GM23338 (cell line): ENCODE data around the gene ACRBP. TPM values are rescaled to one million over a fixed set of nuclear protein-coding genes. Genes with fewer than 3 reads are reported as not detected.

Source experiments
- ATAC-seq: fragments of 200-7000 bp; cut with Tn5 transposase; 3 replicates; pipeline ENCODE4 v1.9.1; 2020
- DNase-seq: peaks from one replicate; pipeline ENCODE4 v3.0.0-alpha.2; 2015; ENCODE audit warnings: low spot score
- H2AFZ ChIP-seq: fragments of 200-600 bp; sonication (generic); 2 replicates; pipeline ENCODE4 v1.8.0; 2016; ENCODE audit warnings: antibody characterized with exemption, mild to moderate bottlenecking, moderate library complexity
- H3F3A ChIP-seq: fragments of 200-600 bp; sonication (generic); replicated peaks from 2 replicates; pipeline ENCODE4 v1.8.0; 2017; ENCODE audit warnings: antibody characterized with exemption, mixed run types, low read depth
- H3K27ac ChIP-seq: fragments of 200-600 bp; sonication (generic); 2 replicates; pipeline ENCODE4 v1.6.1; 2016; ENCODE audit warnings: low read depth
- H3K27me3 ChIP-seq: fragments of 200-600 bp; sonication (generic); 2 replicates; pipeline ENCODE4 v1.8.0; 2016; ENCODE audit warnings: mild to moderate bottlenecking, mixed run types, moderate library complexity; ENCODE audit not compliant: insufficient read depth
- H3K36me3 ChIP-seq: fragments of 200-600 bp; sonication (generic); 2 replicates; pipeline ENCODE4 v1.8.0; 2016; ENCODE audit warnings: mild to moderate bottlenecking; ENCODE audit not compliant: insufficient read depth
- H3K4me1 ChIP-seq: fragments of 200-600 bp; sonication (generic); 2 replicates; pipeline ENCODE4 v1.8.0; 2016; ENCODE audit warnings: mild to moderate bottlenecking, moderate library complexity; ENCODE audit not compliant: insufficient read depth
- H3K4me2 ChIP-seq: fragments of 200-600 bp; sonication (generic); 2 replicates; pipeline ENCODE4 v1.7.1; 2017; ENCODE audit warnings: mixed run types
- H3K4me3 ChIP-seq: fragments of 200-600 bp; sonication (generic); 2 replicates; pipeline ENCODE4 v1.6.1; 2016; ENCODE audit warnings: mixed run types
- H3K79me2 ChIP-seq: fragments of 200-600 bp; sonication (generic); replicated peaks from 2 replicates; pipeline ENCODE4 v1.8.0; 2017; ENCODE audit warnings: mild to moderate bottlenecking; ENCODE audit not compliant: insufficient read depth
- H3K9me2 ChIP-seq: fragments of 200-600 bp; sonication (generic); 2 replicates; pipeline ENCODE4 v1.8.0; 2017; ENCODE audit not compliant: insufficient read depth
- H4K20me1 ChIP-seq: fragments of 200-600 bp; sonication (generic); replicated peaks from 2 replicates; pipeline ENCODE4 v1.8.0; 2017; ENCODE audit warnings: mild to moderate bottlenecking; ENCODE audit not compliant: insufficient read depth
- H3K27ac Mint-ChIP-seq: 2 replicates; pipeline ENCODE4 v1.8.0; 2020; ENCODE audit warnings: inconsistent platforms, mild to moderate bottlenecking, moderate library complexity, mixed read lengths
- H3K27me3 Mint-ChIP-seq: 3 replicates; pipeline ENCODE4 v1.8.0; 2022; ENCODE audit warnings: low read depth, mild to moderate bottlenecking, moderate library complexity, mixed read lengths, inconsistent platforms; ENCODE audit not compliant: insufficient read depth, poor library complexity
- H3K36me3 Mint-ChIP-seq: 3 replicates; pipeline ENCODE4 v1.8.0; 2021; ENCODE audit warnings: low read depth, mild to moderate bottlenecking, inconsistent platforms, moderate library complexity, mixed read lengths
- H3K4me1 Mint-ChIP-seq: 3 replicates; pipeline ENCODE4 v1.8.0; 2020; ENCODE audit warnings: mild to moderate bottlenecking, inconsistent platforms, mixed read lengths
- H3K4me3 Mint-ChIP-seq: 3 replicates; pipeline ENCODE4 v1.8.0; 2021; ENCODE audit warnings: moderate library complexity, mild to moderate bottlenecking, inconsistent platforms, mixed read lengths
- H3K9me3 Mint-ChIP-seq: 3 replicates; pipeline ENCODE4 v1.8.0; 2020; ENCODE audit warnings: moderate library complexity, mild to moderate bottlenecking, inconsistent platforms, mixed read lengths
- CREB1 ChIP-seq: fragments of 250-450 bp; sonication (Bioruptor Pico); IDR thresholded peaks from 2 replicates; pipeline ENCODE4 v1.5.0; 2020; ENCODE audit warnings: low read depth, mild to moderate bottlenecking, moderate library complexity
- CTCF ChIP-seq, 2 experiments: fragments of 200-600 bp in 1 of 2; sonication (generic) in 1 of 2; conservative IDR thresholded peaks; 2 replicates each; pipeline versions ENCODE4 v1.5.1 to v1.6.1; 2016 to 2017; ENCODE audit warnings: antibody characterized with exemption in 2 of 2, low read depth in 2 of 2, mild to moderate bottlenecking in 2 of 2, moderate library complexity in 1 of 2
- ETS1 ChIP-seq: IDR thresholded peaks from 2 replicates; pipeline ENCODE4 v1.6.1; 2016; ENCODE audit warnings: antibody characterized with exemption
- EZH2 ChIP-seq: fragments of 200-600 bp; sonication (generic); IDR thresholded peaks from one replicate; pipeline ENCODE4 v1.8.0; 2017; ENCODE audit warnings: antibody characterized with exemption, mild to moderate bottlenecking, low read depth; ENCODE audit not compliant: unreplicated experiment
- EZH2phosphoT487 ChIP-seq: fragments of 200-600 bp; sonication (generic); IDR thresholded peaks from one replicate; pipeline ENCODE4 v1.8.1; 2018; ENCODE audit warnings: antibody characterized with exemption; ENCODE audit not compliant: unreplicated experiment
- JUNB ChIP-seq: IDR thresholded peaks from one replicate; pipeline ENCODE4 v1.6.1; 2016; ENCODE audit warnings: antibody characterized with exemption; ENCODE audit not compliant: unreplicated experiment
- STAT1 ChIP-seq: IDR thresholded peaks from one replicate; pipeline ENCODE4 v1.6.1; 2016; ENCODE audit warnings: antibody characterized with exemption; ENCODE audit not compliant: unreplicated experiment
- ZNF114 ChIP-seq: fragments of 250-450 bp; sonication (Bioruptor Pico); IDR thresholded peaks from 2 replicates; pipeline ENCODE4 v1.5.0; 2020; ENCODE audit warnings: mild to moderate bottlenecking, moderate library complexity
- ZNF331 ChIP-seq: fragments of 250-450 bp; sonication (Bioruptor Pico); IDR thresholded peaks from 2 replicates; pipeline ENCODE4 v1.5.0; 2020; ENCODE audit warnings: low read depth, mild to moderate bottlenecking, moderate library complexity
- polyA plus RNA-seq: library from polyadenylated mRNA; unstranded; fragments of >200 nt; fragmentation: Nextera tagmentation; extraction: Ambion mirVana; gene quantifications from 2 replicates; pipeline ENCODE4 v1.2.1, GENCODE V29; 2016
- total RNA-seq: library from RNA; depleted of rRNA; stranded (reverse); fragments of >200 nt; shearing (Covaris generic); gene quantifications from 2 replicates; pipeline ENCODE4 v1.2.3, GENCODE V29; 2014
- TF ChIP-seq, protein P1 (sequence below): IDR thresholded peaks from one replicate; pipeline ENCODE4 v1.6.1; 2018; ENCODE audit warnings: antibody characterized with exemption; ENCODE audit not compliant: unreplicated experiment

ACRBP gene
- total and polyA plus RNA-seq, 2 experiments from 2014 or later, result 0.70 to 2.2 TPM

- Histone ChIP-seq H2AFZ (no peak overlapping the region), H4K20me1 (no peaks in the 10 kb centered on the region), H3K4me1 (no peaks in the 10 kb centered on the region), H3K4me2 (no peak overlapping the region), H3K9me2 (no peaks in the 10 kb centered on the region), H3K27me3 (peaks cover 10% of the 10 kb centered on the region; the same call in 1 of the 2 replicates), H3K4me3 (no peak overlapping the region), H3F3A (no peaks in the 10 kb centered on the region), H3K36me3 (no peaks in the 10 kb centered on the region), H3K27ac (no peak overlapping the region), H3K79me2 (no peaks in the 10 kb centered on the region)
- Mint-ChIP-seq H3K36me3 (no peaks in the 10 kb centered on the region; the same call in 2 of the 3 replicates), H3K27ac (no peak overlapping the region), H3K4me3 (no peak overlapping the region; the same call in 2 of the 3 replicates), H3K27me3 (peaks cover 16% of the 10 kb centered on the region), H3K9me3 (no peaks in the 10 kb centered on the region), H3K4me1 (peaks cover 13% of the 10 kb centered on the region; the same call in 2 of the 3 replicates)
- TF ChIP-seq CREB1 (CRISPR knock-in tag), result no peak
- TF ChIP-seq, protein P1, sequence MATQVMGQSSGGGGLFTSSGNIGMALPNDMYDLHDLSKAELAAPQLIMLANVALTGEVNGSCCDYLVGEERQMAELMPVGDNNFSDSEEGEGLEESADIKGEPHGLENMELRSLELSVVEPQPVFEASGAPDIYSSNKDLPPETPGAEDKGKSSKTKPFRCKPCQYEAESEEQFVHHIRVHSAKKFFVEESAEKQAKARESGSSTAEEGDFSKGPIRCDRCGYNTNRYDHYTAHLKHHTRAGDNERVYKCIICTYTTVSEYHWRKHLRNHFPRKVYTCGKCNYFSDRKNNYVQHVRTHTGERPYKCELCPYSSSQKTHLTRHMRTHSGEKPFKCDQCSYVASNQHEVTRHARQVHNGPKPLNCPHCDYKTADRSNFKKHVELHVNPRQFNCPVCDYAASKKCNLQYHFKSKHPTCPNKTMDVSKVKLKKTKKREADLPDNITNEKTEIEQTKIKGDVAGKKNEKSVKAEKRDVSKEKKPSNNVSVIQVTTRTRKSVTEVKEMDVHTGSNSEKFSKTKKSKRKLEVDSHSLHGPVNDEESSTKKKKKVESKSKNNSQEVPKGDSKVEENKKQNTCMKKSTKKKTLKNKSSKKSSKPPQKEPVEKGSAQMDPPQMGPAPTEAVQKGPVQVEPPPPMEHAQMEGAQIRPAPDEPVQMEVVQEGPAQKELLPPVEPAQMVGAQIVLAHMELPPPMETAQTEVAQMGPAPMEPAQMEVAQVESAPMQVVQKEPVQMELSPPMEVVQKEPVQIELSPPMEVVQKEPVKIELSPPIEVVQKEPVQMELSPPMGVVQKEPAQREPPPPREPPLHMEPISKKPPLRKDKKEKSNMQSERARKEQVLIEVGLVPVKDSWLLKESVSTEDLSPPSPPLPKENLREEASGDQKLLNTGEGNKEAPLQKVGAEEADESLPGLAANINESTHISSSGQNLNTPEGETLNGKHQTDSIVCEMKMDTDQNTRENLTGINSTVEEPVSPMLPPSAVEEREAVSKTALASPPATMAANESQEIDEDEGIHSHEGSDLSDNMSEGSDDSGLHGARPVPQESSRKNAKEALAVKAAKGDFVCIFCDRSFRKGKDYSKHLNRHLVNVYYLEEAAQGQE, result no peak
- TF ChIP-seq ZNF114 (CRISPR knock-in tag), result no peak
- no peak for TF ChIP-seq EZH2phosphoT487
- no peak for TF ChIP-seq EZH2
- no peak for TF ChIP-seq ETS1
- ATAC-seq (no peak), DNase-seq (no peak)
Observed at GRCh38 chr12:6638305-6638704, 8.9 kb downstream of the ACRBP start.

- Histone ChIP-seq H3K4me1 (no peaks in the 10 kb centered on the region), H4K20me1 (no peaks in the 10 kb centered on the region), H3F3A (0 out of 2 replicates have a peak, but pooled peaks cover 3% of the 10 kb centered on the region), H3K27ac (no peak within 1 kb of the TSS), H3K79me2 (no peaks in the 10 kb centered on the region), H2AFZ (peak within 1 kb of the TSS; percentile 80), H3K9me2 (no peaks in the 10 kb centered on the region), H3K27me3 (no peaks in the 10 kb centered on the region), H3K4me3 (0 out of 2 replicates have a peak within 1 kb of the TSS, but pooled peaks have one; percentile 17), H3K36me3 (no peaks in the 10 kb centered on the region), H3K4me2 (0 out of 2 replicates have a peak within 1 kb of the TSS, but pooled peaks have one; percentile 43)
- Mint-ChIP-seq H3K4me1 (peaks cover 18% of the 10 kb centered on the region; the same call in 2 of the 3 replicates), H3K4me3 (no peak within 1 kb of the TSS; the same call in 2 of the 3 replicates), H3K27ac (no peak within 1 kb of the TSS), H3K36me3 (no peaks in the 10 kb centered on the region; the same call in 2 of the 3 replicates), H3K9me3 (no peaks in the 10 kb centered on the region), H3K27me3 (peaks cover 27% of the 10 kb centered on the region)
- TF ChIP-seq EZH2, result no peak
- no peak for TF ChIP-seq ZNF114 (CRISPR knock-in tag)
- TF ChIP-seq EZH2phosphoT487, result no peak
- TF ChIP-seq ETS1, result no peak
- TF ChIP-seq JUNB, result no peak
- no peak for TF ChIP-seq STAT1
- TF ChIP-seq CTCF (conservative IDR thresholded peaks at IDR 0.05; ENCODE audit: low read depth in 2 of 2), result no peak
- no peak for TF ChIP-seq ZNF331
- ATAC-seq (peak; percentile 91), DNase-seq (peak; percentile 58)
Observed at GRCh38 chr12:6635856-6636531, 11.2 kb downstream of the ACRBP start, which contains the start of gene LPAR5. Gene LPAR5, minus strand, starts transcription at chr12:6635959. Its CDS starts 14,711 bp downstream, at chr12:6621248.
